Sigmoid colon (tissue), 3 donors: ENCODE results near the gene HTR6.

Experiments
- CTCF ChIP-seq, 4 experiments: fragments of 450-650 bp in 3 of 4; fragments of 200-600 bp in 1 of 4; IDR thresholded peaks; one replicate each; pipeline ENCODE4 v1.5.1; 2016 to 2019; ENCODE audit warnings: antibody characterized with exemption in 4 of 4, mild to moderate bottlenecking in 3 of 4, moderate library complexity in 2 of 4
- POLR2A ChIP-seq, 2 donors: fragments of 450-650 bp; IDR thresholded peaks; one replicate each; pipeline ENCODE4 v1.6.1; 2016; ENCODE audit warnings: antibody characterized with exemption in 2 of 2, mild to moderate bottlenecking in 2 of 2, moderate library complexity in 2 of 2

GRCh38 chr1:19630720-19631395 lies 33.8 kb upstream of the HTR6 start:
- no peak for TF ChIP-seq CTCF (IDR thresholded peaks at IDR 0.05)
- no peak for TF ChIP-seq POLR2A (IDR thresholded peaks at IDR 0.05)
